ENCODE results near the gene LEKR1.

The LEKR1 gene

DNA sequence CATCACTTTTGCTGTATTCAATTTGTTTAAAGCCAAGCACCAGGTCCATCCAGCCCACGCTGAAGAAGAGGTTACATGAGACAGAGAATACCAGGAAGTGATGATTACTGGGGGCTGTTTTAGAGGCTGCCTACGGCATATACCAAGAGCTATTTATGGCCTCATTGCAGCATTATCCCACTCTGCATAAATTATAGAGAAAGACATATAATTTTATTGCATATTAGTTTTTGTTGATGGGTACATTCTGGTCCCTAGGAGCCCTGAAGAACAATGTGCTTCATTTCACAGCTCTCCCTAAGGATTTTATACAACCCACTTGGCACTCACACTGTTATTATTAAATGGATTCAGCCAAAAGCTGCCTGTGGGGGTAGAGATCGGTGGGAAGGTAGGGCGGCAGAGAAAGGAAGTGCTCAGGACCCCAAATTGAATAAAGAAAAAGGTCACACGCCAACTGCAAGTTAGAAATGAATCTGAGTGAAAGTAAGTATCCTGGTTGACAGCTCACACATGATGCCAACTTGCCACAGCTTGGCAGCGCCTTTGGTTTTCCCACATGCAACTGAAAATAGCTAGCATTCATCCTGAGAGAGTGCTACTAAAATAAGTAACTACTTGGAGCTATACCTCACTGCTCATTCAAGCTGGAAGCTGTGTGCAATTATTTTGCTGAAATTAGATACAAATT is 260.1 kb downstream of the LEKR1 start:
- no peak for DNase-seq

DNA sequence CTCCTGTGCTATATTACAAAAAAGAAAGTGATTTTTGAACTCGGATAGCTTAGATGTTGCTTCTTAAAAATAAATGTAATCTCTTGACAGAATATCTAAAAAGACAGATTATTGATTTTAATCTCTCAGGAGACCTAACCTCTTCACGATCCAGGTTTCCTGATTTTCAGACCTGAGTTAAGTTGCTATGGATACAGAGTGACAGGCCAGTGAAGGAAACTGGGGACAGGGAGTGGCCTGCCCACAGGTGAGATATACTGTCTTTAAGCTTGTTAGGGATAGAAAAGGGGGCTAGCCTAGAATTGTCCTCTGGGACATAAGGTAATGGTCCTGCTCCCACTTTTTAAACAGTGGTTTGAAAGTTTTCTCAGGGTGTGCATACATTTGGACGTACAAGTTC is 260.6 kb downstream of the LEKR1 start:
- no peak for DNase-seq

DNA sequence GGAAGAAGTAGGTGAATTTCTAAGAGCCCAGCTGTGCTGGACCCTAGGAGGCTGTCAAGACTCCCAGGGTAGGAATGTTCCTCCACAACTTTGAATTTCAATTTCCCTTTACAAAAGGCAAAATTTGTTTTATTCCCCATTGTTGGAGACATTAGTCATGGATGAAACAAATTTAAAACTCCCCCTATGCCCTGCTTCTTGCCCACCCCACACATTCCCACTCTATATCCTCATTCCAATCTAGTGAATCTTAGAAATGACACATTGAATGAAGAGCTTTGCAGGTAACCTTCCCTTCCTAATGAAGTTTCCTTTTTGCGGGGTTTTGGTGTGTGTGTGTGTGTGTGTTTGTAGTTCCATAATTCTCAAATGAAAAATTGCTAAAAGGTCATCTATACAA is 261.2 kb downstream of the LEKR1 start:
- no peak for DNase-seq

DNA sequence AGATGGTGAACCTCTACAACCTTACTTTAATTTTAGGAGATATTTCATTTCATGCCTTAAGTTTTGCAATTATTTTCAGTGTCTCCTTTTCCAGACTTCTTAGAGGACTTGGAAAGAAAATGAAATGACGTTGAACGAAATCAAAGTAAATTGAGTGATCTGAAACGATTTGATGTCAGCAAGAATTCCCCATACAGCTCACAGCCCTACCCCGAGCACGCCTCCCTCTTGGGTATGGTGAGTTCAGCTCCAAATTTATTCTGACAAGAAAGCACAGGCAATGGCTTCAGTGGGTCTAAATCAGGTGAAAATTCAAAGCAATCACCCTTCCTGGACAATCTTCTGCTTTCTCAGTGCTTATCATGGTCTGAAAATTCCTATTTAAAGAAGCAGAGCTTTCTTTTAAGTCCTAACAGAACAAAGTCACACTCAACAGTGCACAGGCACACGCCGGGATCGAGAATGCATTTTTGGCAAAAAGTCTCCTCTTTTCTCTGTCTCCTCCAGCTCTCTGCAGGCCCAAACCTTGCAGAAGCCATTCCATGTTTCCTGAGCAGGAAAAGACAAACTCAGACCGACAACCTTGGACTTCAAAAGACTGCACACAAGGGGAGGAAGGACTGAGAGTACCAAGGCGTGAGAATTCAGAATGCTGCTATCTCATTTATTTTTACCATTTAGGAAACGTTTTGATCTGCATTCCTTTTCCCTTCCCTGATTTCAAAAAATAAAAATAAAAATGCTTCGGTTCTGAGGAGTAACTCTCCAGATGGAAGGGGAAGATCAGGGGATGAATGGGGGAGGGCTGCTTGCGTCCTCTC is 261.8 kb downstream of the LEKR1 start:
- no peak for DNase-seq

DNA sequence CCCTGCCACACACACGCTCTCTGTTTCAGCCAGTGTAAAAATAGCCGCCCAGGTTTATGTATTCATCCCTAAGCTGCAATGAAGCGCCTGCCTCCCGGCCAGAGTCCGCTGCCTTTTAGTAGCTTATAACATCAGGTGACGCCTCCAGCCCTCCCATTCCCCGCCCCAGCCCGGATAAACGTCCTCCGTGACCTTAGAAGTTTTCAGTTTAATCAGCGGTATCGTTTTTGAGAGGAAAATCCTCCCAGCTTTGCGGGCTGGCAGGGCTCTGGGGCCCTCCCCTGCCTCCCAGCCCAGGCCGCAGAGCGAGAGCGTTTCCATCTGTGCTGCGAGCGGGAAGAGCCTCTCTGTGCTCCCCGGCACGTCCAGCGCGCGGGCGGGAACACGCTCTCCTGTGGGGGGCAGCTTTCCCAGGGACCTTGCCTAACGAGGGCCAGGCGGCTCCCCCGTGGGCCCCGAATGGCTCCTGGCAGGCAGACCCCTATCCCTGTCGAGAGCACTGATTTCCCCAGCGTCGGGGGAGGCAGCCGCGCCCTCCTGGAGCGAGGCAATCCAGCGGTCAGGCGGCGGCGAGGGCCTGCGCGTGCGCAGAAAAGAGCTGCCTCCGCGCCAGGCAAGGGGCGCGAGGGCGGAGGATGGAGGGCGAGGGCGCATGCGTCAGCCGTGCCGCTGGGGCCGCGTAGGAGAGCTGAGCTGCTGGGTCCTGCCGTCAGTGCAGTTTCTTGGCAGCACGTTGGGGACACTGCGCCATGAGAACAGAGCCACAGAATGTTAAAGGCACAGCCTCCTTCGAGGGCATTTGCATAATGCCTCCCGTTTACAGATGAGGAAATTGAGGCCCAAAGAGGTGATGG is 262.7 kb downstream of the LEKR1 start:
- DNase-seq: no peak

DNA sequence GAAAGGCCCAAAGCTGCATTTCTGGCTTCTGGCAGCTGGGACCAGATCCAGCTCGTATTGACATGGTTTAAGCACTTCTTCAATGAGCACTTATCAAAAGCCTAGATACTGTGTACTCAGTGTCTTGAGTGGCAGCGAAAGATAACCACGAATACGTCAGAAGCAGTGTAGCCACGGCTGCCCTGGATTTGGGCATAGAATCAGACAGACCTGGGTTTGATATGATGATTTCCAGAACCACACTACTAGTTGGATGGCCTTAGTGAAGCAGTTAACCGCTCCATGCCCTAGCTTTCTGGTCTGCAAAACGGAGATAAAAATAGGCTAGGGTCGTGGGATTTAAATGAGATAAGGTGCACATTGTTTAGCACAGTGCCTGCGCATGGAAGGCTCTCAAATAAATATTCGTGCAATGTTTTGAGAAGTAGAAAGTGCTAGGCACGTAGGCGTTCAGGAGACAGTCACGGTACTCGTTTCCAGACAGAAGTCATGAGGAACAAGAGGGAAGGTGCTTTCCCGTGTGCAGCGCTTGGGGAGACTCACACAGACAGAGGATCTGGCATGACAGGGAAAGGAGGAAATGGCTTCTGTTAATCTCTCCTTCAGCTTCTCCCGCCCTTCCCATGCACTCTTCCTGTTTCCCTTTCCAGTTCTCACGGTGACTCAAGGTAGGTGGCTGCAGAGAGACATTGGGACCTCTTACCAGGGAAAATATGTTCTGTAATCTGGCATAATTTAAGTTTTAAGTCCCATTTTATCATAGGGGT is 263.5 kb downstream of the LEKR1 start:
- no peak for DNase-seq

DNA sequence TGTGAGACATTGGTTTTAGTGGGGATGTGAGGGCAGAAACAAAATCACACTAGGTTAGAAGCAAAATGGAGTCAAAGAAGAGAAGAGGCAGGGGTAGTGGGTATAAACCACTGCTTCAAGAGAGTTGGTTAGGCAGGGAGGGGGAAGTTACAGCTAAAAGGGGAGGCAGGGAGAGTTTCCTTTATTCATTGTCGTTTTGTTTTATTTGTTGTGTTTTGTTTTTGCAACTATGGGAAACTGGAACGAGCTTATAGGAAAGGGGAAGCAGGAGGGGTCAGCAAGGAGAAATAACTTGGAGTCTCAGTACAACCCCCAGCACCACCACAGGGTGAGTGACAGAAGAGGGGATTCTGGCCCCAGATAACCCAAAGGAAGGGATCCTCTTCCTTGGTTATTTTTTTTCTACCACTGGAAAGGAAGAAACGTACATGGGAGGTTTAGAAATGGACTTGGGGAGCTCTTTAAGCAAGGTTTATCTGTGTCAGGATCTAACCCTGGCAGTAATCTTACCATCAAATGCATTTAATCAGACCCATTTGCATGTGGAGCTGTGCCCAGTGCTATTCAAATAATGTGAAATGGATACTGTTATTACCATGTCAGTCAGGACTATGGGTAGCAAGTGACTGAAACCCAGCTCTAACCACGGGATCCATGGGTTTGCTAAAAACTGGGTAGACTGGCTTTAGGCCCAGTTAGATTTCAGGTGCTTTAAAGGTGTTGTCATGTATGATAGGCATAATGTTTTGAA is 265.1 kb downstream of the LEKR1 start:
- DNase-seq: no peak

DNA sequence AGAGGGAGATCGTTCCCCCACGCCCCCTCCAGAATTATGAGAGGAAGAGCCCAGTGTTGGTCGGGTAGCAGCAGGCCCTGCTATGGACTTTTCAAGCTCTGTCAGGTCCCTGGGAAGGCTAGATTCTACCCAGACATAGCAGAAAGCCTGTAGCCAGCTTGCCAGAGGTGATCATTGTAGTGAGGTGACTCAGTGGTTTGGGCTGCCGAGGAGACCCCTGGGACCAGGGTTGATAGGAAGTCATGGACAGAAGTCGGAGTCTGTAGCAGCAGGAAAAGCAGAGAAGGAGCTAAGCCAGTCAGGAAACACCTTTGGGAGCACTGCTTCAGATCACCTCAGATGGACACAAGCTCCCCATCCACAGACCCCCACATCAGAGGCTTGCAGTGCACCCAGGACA is 266.1 kb downstream of the LEKR1 start:
- DNase-seq: no peak

DNA sequence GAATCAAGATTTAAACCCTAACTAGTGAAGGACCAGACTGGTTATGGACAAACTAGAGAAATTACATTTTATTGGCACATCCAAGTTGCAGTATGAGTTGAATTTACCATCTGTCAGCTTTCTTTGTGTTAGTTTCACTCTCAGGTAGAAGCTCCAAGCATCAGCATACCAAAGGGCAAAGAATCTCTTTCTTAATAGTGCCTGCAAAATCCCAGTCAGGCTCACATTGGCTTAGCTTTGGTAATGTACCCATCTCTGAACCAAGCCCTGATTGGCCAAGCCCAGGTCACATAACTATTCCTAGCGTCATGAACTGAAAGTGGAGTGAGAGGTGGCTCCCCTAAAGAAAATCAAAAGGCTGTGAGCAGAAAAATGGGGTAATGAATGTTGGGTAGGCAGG is 266.9 kb downstream of the LEKR1 start:
- no peak for DNase-seq

DNA sequence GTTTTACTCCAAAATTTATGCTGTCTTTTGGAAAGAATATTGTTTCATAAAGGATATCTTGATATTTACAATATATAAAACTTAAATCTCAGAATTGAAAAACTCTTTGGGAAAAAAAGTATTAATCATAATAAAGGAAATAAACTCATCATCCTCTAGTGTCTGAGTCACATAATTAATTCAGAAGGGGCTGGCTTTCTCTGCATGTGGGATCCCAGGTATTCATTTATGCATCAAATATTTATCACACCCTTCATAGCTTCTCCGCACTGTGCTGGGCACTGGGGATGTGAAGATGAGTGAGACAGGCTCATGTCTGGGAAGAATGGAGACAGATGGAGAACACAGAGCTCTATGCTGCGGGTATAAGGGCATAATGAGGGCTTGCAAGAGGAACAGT is 268.1 kb downstream of the LEKR1 start:
- DNase-seq: no peak

DNA sequence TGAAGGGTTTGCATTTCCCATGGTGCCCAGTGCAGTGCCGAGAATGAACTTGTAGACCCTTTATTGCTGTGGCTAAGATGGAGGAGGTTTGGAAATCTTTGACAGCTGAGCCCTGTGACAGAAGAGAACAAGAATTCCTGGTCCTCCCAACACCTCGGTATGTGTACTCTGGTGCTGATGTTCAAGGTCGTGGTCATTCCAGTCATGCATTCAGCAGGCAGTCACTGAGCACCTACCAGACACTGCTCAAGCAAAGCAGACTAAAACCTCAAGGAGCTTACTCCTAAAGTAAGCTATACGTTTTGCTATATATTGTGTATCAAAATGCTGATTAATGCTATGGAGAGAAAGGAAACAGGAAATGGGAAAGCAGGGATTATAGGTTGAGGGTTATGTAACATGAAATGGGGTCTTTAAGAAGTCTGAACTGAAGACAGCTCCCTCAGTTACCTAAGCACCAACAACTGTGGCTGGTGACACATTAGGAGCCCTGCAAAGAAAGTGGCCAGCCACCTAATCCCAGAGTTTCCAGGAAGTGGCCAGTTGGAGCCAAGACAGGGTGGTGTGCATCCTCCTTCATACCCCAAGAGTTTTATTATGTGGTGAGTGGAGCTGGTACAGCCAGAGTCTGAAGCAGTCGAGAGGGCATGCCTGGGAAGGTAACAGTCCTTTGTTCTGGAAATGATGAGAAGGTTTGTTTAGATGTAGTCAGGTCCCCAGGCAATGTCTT is 268.8 kb downstream of the LEKR1 start:
- DNase-seq: no peak

Data from activated naive CD4-positive, alpha-beta T cell (primary cell).